B cell (primary cell): ENCODE results near the gene PISD. TPM values are rescaled to one million over a fixed set of nuclear protein-coding genes. Genes with fewer than 3 reads are reported as not detected.
A peak's percentile ranks its signal among the peaks of the same experiment; 100 is the strongest.

Experiments
- ATAC-seq: fragments of 200-7000 bp; cut with Tn5 transposase; one replicate; pipeline ENCODE4 v1.10.0; 2021; ENCODE audit warnings: low read depth, mild to moderate bottlenecking, moderate number of reproducible peaks, moderate library complexity
- CTCF ChIA-PET: fragments of 350-600 bp; sonication (Branson Sonifier 250); formaldehyde crosslinking; loops from one replicate; lab custom pipeline; 2021; ENCODE audit warnings: antibody characterized with exemption, inconsistent platforms; lab: Charles Lee
- POLR2A ChIA-PET: fragments of 350-600 bp; sonication (Branson Sonifier 250); formaldehyde crosslinking; loops from one replicate; lab custom pipeline; 2021; ENCODE audit warnings: antibody characterized with exemption; lab: Charles Lee
- DNase-seq: peaks from one replicate; pipeline ENCODE4 v3.0.0; 2013
- H2AFZ ChIP-seq: 2 replicates; pipeline ENCODE4 v1.6.1; 2012; ENCODE audit warnings: mild to moderate bottlenecking, low read depth, low read length; ENCODE audit not compliant: insufficient read depth, poor library complexity, severe bottlenecking
- H3K27ac ChIP-seq, 2 donors: 1 replicate in 1 of 2; 2 replicates in 1 of 2; pipeline ENCODE4 v1.5.1; 2012 to 2013; ENCODE audit warnings: low read length in 2 of 2, mild to moderate bottlenecking in 2 of 2, moderate library complexity in 1 of 2
- H3K27me3 ChIP-seq, 4 experiments: fragments of 200-600 bp in 1 of 4; sonication (generic) in 1 of 4; replicated peaks in 1 of 4; 1 replicate in 2 of 4; 2 replicates in 2 of 4; pipeline versions ENCODE4 v1.6.1 to v1.7.0; 2013 to 2016; ENCODE audit warnings: low read length in 3 of 4, mild to moderate bottlenecking in 2 of 4, mixed read lengths in 1 of 4, moderate library complexity in 1 of 4; ENCODE audit not compliant: insufficient read depth in 4 of 4, control insufficient read depth in 3 of 4; ENCODE audit errors: control extremely low read depth in 1 of 4
- H3K36me3 ChIP-seq, 2 experiments: replicated peaks in 1 of 2; 1 replicate in 1 of 2; 2 replicates in 1 of 2; pipeline versions ENCODE4 v1.6.1 to v1.7.1; 2013; ENCODE audit warnings: low read length in 1 of 2; ENCODE audit not compliant: insufficient read depth in 2 of 2, control insufficient read depth in 1 of 2; ENCODE audit errors: control extremely low read depth in 1 of 2, extremely low read depth in 1 of 2
- H3K4me1 ChIP-seq, 2 donors: fragments of 200-600 bp in 1 of 2; sonication (generic) in 1 of 2; 1 replicate in 1 of 2; 2 replicates in 1 of 2; pipeline versions ENCODE4 v1.5.1 to v1.6.1; 2013 to 2017; ENCODE audit warnings: low read length in 2 of 2; ENCODE audit not compliant: control insufficient read depth in 2 of 2, insufficient read depth in 2 of 2
- H3K4me2 ChIP-seq: replicated peaks from 2 replicates; pipeline ENCODE3; 2012; ENCODE audit warnings: mild to moderate bottlenecking, low read depth, low read length; ENCODE audit not compliant: poor library complexity, severe bottlenecking
- H3K4me3 ChIP-seq, 5 experiments: fragments of 200-600 bp in 1 of 5; sonication (generic) in 1 of 5; 1 replicate in 3 of 5; 2 replicates in 2 of 5; pipeline versions ENCODE4 v1.5.1 to v1.7.0; 2011 to 2016; ENCODE audit warnings: low read length in 4 of 5, mild to moderate bottlenecking in 4 of 5, low read depth in 2 of 5, control low read depth in 1 of 5, moderate library complexity in 1 of 5; ENCODE audit not compliant: insufficient read depth in 1 of 5; ENCODE audit errors: control extremely low read depth in 1 of 5, extremely low read depth in 1 of 5
- H3K79me2 ChIP-seq: fragments of 200-600 bp; sonication (generic); one replicate; pipeline ENCODE4 v1.6.0; 2016; ENCODE audit warnings: low read length; ENCODE audit not compliant: control insufficient read depth, insufficient read depth
- H3K9ac ChIP-seq: fragments of 200-600 bp; sonication (generic); 2 replicates; pipeline ENCODE4 v1.6.1; 2017; ENCODE audit warnings: mild to moderate bottlenecking, low read length, moderate library complexity
- H3K9me3 ChIP-seq, 3 donors: one replicate each; pipeline versions ENCODE4 v1.6.1 to v1.7.1; 2013; ENCODE audit warnings: low read length in 2 of 3; ENCODE audit not compliant: control insufficient read depth in 2 of 3, insufficient read depth in 1 of 3; ENCODE audit errors: control extremely low read depth in 1 of 3
- H4K20me1 ChIP-seq: 2 replicates; pipeline ENCODE4 v1.6.0; 2012; ENCODE audit warnings: mild to moderate bottlenecking, low read length; ENCODE audit not compliant: insufficient read depth, control insufficient read depth, poor library complexity, severe bottlenecking
- H3K27ac Mint-ChIP-seq: one replicate; pipeline ENCODE4 v1.8.0; 2021; ENCODE audit warnings: mixed read lengths
- H3K27me3 Mint-ChIP-seq: one replicate; pipeline ENCODE4 v1.8.0; 2021; ENCODE audit warnings: mixed read lengths
- H3K4me1 Mint-ChIP-seq: one replicate; pipeline ENCODE4 v1.8.0; 2021; ENCODE audit warnings: mixed read lengths
- H3K4me3 Mint-ChIP-seq: one replicate; pipeline ENCODE4 v1.8.0; 2021; ENCODE audit warnings: mixed read lengths
- H3K9me3 Mint-ChIP-seq: one replicate; pipeline ENCODE4 v1.8.0; 2022; ENCODE audit warnings: mixed read lengths; ENCODE audit not compliant: insufficient read depth
- EZH2 ChIP-seq: IDR thresholded peaks from 2 replicates; pipeline ENCODE4 v1.6.1; 2012; ENCODE audit warnings: borderline replicate concordance, low read depth, mild to moderate bottlenecking, moderate library complexity, low read length; ENCODE audit not compliant: insufficient read depth, poor library complexity, severe bottlenecking
- WGBS: methylation state at CpG from one replicate; pipeline ENCODE4 v1.1.5; 2013; ENCODE audit warnings: missing lambda C conversion rate; ENCODE audit not compliant: insufficient coverage; 5-methylcytosine and 5-hydroxymethylcytosine counted together
- intact Hi-C: fragments of 100-400 bp; cut with micrococcal nuclease; formaldehyde crosslinking; loops from one replicate; pipeline ENCODE4 v1.10.0; 2022
- polyA plus RNA-seq: library from polyadenylated mRNA; depleted of rRNA; stranded (reverse); fragments of >200 nt; gene quantifications from 2 replicates; pipeline ENCODE4 v1.2.3, GENCODE V29; 2012
- total RNA-seq, 2 donors: library from RNA; stranded (reverse); fragments of 120-200 nt in 1 of 2; gene quantifications; 1 replicate in 1 of 2; 2 replicates in 1 of 2; pipeline versions ENCODE4 v1.2.3 to v1.2.4, GENCODE V29; 2013 to 2022
- TF ChIP-seq, protein P1 (sequence below): fragments of 200-600 bp; IDR thresholded peaks from one replicate; pipeline ENCODE4 v1.8.0; 2022; ENCODE audit warnings: antibody characterized with exemption, mild to moderate bottlenecking

PISD gene
- total and polyA plus RNA-seq, 2 donors (not counting 1 experiment from before 2014, with no cell fraction given) = 35.6 to 52.5 TPM

DNA sequence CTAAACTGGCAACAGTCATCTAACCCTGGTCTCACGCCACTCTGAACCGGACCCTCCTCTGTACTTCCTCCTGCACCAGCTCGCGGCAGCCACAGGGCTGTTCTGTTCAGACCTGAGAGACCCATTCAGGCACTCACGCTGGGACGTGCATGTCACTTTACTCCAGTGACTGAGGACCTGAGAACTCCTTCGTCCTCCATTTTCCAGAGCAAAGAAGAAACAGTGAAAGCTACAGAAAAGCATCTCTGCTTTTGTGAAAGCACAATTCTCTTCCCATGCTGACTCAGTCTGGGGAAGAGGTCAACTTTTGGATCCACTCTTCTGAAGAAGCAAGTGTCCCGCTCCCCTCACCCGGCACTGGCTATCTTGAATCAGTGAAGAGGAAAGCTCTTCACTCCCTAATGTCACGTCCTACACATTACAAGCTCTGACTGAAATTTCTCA lies 24.5 kb downstream of the PISD start:
- 7% methylated on average over 7 of the region's 10 CpGs for WGBS
- Histone ChIP-seq H3K9me3 (no peaks in the 10 kb centered on the region), H4K20me1 (peaks cover 39% of the 10 kb centered on the region), H3K4me1 (peaks cover 31 to 46% of the 10 kb centered on the region in 2 donors), H3K4me3 (peak overlapping the region in 4 of 5 experiments; percentile 28 to 84 (median 50)), H2AFZ (peak overlapping the region; percentile 58), H3K9ac (peak overlapping the region; percentile 44), H3K27me3 (no peaks in the 10 kb centered on the region), H3K36me3 (peaks cover 0 to 7% of the 10 kb centered on the region in 2 experiments), H3K79me2 (peaks cover 58% of the 10 kb centered on the region), H3K27ac (peak overlapping the region; percentile 64 to 86), H3K4me2 (peak overlapping the region; percentile 93)
- ChIA-PET CTCF (interaction anchor here (0.6 to 7.8 kb wide), 15 partner anchors 9 to 310 kb away, joined by 3 to 58 read pairs (median 4); partner anchors contain the start of gene PISD), POLR2A (interaction anchor here (0.6 kb wide), 1 partner anchor 1002 kb away, joined by 3 read pairs; no protein-coding TSS in a partner anchor)
- no peaks in the 10 kb centered on the region for H3K27me3 Mint-ChIP-seq
- peak overlapping the region; percentile 92 for H3K27ac Mint-ChIP-seq
- H3K4me3 Mint-ChIP-seq = peak overlapping the region; percentile 90
- peak; percentile 67 for ATAC-seq
- intact Hi-C loops = loop anchor here (10.0 kb wide), 2 partner anchors 673 to 1213 kb away; partner anchors contain the start of genes MORC2, MTFP1 and TUG1
- peak; percentile 72 for DNase-seq
- no peak for TF ChIP-seq EZH2
- TF ChIP-seq, protein P1, sequence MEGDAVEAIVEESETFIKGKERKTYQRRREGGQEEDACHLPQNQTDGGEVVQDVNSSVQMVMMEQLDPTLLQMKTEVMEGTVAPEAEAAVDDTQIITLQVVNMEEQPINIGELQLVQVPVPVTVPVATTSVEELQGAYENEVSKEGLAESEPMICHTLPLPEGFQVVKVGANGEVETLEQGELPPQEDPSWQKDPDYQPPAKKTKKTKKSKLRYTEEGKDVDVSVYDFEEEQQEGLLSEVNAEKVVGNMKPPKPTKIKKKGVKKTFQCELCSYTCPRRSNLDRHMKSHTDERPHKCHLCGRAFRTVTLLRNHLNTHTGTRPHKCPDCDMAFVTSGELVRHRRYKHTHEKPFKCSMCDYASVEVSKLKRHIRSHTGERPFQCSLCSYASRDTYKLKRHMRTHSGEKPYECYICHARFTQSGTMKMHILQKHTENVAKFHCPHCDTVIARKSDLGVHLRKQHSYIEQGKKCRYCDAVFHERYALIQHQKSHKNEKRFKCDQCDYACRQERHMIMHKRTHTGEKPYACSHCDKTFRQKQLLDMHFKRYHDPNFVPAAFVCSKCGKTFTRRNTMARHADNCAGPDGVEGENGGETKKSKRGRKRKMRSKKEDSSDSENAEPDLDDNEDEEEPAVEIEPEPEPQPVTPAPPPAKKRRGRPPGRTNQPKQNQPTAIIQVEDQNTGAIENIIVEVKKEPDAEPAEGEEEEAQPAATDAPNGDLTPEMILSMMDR = no peak
- peaks cover 53% of the 10 kb centered on the region for H3K4me1 Mint-ChIP-seq
- H3K9me3 Mint-ChIP-seq = no peaks in the 10 kb centered on the region

DNA sequence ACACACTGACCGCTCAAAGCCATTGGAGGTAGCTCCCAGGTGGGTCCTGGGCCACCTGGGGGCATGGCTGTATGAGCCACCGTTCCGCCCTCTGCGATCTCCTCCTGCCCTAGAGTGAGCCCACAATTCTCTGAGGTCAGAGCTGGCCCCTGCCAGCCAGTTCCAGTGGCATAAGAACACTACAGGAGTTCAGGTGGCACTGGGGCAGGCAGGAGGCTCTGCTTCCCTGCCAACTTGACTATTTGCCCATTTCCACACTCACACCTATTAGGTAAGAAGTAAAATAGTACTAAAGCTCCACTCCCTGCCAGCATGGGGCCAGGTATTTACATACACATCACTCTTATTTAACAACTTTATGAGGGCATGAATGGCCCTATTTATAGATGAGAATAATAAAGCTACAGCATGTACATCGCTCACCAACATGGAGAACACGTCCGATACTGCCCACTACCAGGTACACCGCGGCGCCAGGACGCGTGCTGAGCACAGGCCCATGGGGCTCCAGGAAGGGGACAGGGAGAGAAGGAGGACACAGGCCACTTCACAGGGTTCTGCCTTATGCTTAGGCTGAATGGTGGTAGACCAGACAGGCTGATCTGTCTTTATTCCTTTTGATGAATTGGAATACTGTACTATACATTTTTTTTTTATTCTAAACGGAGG lies 26.2 kb downstream of the PISD start:
- Histone ChIP-seq H3K27ac (no peak overlapping the region), H3K36me3 (no peaks in the 10 kb centered on the region), H2AFZ (no peak overlapping the region), H3K9me3 (no peaks in the 10 kb centered on the region), H3K9ac (no peak overlapping the region), H3K4me2 (no peak overlapping the region), H4K20me1 (peaks cover 33% of the 10 kb centered on the region), H3K4me3 (no peak overlapping the region), H3K27me3 (no peaks in the 10 kb centered on the region), H3K4me1 (peaks cover 41 to 55% of the 10 kb centered on the region in 2 donors), H3K79me2 (peaks cover 43% of the 10 kb centered on the region)
- intact Hi-C loops = loop anchor here (10.0 kb wide), 2 partner anchors 671 to 1211 kb away; partner anchors contain the start of genes MORC2, MTFP1 and TUG1
- Mint-ChIP-seq H3K4me1 (peaks cover 64% of the 10 kb centered on the region), H3K9me3 (no peaks in the 10 kb centered on the region), H3K4me3 (no peak overlapping the region), H3K27ac (peak overlapping the region; percentile 83), H3K27me3 (no peaks in the 10 kb centered on the region)
- ATAC-seq = no peak
- 95% methylated on average over 13 of the region's 13 CpGs for WGBS
- ChIA-PET POLR2A (interaction anchor here (1.0 kb wide), 1 partner anchor 26 kb away, joined by 4 read pairs; the partner anchor contains the start of gene PISD), CTCF (interaction anchor here (0.6 to 7.8 kb wide), 7 partner anchors 41 to 313 kb away, joined by 3 to 58 read pairs (median 4); no protein-coding TSS in a partner anchor)
- TF ChIP-seq EZH2 = no peak
- TF ChIP-seq, protein P1 = no peak
- DNase-seq = no peak
